ENCODE data around the gene RAB7A.

Gene RAB7A

DNA sequence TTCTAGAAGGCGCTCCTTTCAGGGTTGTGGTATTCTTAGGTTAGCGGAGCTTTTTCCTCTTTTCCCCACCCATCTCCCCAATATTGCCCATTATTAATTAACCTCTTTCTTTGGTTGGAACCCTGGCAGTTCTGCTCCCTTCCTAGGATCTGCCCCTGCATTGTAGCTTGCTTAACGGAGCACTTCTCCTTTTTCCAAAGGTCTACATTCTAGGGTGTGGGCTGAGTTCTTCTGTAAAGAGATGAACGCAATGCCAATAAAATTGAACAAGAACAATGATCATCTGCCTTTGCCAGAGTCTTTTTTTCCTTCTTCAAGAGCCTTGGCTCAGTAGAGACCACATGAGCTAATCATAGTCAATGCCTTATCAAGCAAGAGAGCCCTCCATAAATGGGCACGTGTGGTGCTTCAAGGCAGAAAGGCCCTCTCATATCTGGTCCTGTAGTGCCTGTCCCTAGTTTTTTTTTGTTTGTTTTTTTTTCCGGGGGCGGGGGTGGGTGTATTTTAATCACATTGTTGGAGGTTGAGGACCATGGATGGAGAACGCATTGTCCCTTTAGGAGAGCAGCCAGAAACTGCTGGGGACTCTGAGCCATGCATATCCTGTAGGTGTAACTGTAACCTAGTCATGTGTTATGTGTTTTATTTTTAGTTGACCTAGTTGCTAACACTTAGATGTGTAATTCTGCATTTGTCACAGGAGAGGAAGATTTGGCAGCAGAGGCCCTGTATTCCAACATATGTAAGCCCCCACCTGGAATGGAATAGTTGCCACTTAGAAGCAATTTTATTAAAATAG, 88.7 kb downstream of the RAB7A start:
- TF ChIP-seq, protein P1, sequence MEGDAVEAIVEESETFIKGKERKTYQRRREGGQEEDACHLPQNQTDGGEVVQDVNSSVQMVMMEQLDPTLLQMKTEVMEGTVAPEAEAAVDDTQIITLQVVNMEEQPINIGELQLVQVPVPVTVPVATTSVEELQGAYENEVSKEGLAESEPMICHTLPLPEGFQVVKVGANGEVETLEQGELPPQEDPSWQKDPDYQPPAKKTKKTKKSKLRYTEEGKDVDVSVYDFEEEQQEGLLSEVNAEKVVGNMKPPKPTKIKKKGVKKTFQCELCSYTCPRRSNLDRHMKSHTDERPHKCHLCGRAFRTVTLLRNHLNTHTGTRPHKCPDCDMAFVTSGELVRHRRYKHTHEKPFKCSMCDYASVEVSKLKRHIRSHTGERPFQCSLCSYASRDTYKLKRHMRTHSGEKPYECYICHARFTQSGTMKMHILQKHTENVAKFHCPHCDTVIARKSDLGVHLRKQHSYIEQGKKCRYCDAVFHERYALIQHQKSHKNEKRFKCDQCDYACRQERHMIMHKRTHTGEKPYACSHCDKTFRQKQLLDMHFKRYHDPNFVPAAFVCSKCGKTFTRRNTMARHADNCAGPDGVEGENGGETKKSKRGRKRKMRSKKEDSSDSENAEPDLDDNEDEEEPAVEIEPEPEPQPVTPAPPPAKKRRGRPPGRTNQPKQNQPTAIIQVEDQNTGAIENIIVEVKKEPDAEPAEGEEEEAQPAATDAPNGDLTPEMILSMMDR (IDR thresholded peaks at IDR 0.05; ENCODE audit: low read depth, low read length, missing control alignments), result no peak
- in situ Hi-C loops (cut with HindIII; ENCODE audit: low pct_ligation_motif_present, low sequenced_read_pairs), result no loop called here
- H3K27ac ChIP-seq, result no peak overlapping the region
- H3K36me3 ChIP-seq (replicated peaks), result peaks cover 65% of the 10 kb centered on the region
- no peak for DNase-seq
- no peak overlapping the region for H3K4me3 ChIP-seq (ENCODE audit: low read depth, low read length)
- no peaks in the 10 kb centered on the region for H3K27me3 ChIP-seq (replicated peaks)

DNA sequence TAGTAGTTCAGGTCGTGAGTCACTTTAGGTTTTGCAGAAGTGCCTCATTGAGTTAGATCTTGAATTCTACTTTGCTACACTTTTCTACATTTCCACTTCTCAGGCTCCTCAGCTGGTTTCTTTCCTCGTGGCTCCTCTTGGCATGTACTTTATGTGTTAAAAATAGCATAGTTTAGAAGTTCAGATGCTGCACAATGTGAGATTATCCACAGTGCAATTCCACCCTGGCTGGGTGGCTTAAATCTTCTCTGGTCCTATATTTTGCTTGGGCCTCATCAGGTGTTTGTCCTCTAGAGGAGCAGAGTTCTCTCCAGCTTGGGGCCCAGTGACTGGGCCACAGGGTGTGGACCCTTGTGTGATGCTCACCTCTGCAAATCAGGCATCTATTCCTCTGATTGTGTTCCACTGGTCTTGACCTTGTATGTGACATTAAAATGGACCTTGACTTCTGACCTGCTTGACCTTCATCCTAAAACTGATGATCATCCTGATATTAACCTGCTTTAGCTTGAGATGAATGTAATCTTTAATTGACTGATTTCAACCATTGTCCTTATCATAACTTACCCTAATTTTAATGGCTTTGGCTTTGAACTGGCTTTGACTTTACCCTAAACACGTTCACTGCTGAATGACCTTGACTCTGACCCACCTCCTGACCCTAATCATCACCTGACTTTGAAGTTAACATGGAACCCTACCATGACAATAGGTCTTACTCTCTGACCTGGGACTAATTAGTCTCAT, 89.5 kb downstream of the RAB7A start:
- in situ Hi-C loops (cut with HindIII; ENCODE audit: low pct_ligation_motif_present, low sequenced_read_pairs), result no loop called here
- Histone ChIP-seq H3K27me3 (replicated peaks) (no peaks in the 10 kb centered on the region), H3K36me3 (replicated peaks) (peaks cover 62% of the 10 kb centered on the region), H3K4me3 (ENCODE audit: low read depth, low read length) (no peak overlapping the region), H3K27ac (no peak overlapping the region)
- no peak for DNase-seq
- TF ChIP-seq, protein P1 (IDR thresholded peaks at IDR 0.05; ENCODE audit: low read depth, low read length, missing control alignments), result no peak

DNA sequence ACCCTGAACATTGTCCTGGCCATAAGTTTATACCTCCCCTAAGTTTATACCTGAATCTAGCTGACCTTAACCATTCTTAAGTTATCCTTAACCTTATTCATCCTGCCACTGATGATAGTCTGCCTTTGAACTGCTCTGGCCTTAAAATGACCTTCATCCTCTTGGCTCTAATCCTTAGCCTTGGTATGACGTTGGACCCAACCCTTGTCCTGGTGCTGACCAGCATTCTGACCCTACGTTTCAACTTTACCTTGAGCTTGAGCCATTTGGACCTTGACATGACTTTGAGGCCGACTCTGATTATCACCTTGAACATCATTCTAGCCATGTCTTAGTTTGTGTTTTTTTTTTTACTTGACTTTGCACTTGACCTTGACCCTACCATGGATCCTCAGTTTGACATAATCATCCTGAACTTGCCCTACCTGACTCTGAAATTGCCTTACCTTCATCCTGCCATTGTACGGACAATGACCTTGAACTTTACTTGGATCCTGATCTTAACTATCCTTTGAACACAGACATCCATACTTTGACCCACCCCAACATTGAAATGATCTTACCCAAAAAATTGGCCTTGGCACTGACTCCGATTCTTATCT, 92.3 kb downstream of the RAB7A start:
- no peaks in the 10 kb centered on the region for H3K27me3 ChIP-seq (replicated peaks)
- H3K4me3 ChIP-seq (ENCODE audit: low read depth, low read length), result no peak overlapping the region
- in situ Hi-C loops (cut with HindIII; ENCODE audit: low pct_ligation_motif_present, low sequenced_read_pairs), result no loop called here
- no peak overlapping the region for H3K27ac ChIP-seq
- TF ChIP-seq, protein P1 (IDR thresholded peaks at IDR 0.05; ENCODE audit: low read depth, low read length, missing control alignments), result no peak
- DNase-seq, result no peak
- H3K36me3 ChIP-seq (replicated peaks), result peaks cover 44% of the 10 kb centered on the region

DNA sequence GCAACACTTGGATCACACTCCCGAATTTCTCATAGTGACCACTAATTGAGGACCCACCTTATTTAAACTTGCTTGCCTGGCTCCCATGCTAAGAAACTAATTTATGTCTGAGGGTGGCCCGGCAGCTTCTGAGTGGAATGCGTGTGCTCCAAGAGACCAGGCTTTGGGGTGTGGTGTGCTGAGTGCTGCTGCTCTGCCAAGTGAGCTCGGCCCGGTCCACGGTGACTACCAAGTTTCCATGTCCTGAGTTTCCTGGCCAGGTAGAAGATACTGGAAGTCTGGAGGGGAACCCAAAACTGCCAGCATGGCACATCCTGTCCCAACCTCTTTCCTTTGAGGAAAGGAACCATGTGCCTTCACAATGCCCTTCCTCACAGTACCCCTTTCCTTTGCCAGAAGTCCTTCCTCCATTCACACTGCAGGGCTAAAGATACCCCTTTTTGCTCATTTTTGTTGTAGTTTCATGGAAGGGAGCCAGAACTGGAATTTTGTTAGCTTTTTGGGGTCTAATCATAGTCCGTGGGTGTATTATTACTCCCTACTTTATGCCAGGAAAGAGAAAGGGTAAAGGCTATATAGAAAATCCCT, 94.4 kb downstream of the RAB7A start:
- Histone ChIP-seq H3K27ac (no peak overlapping the region), H3K36me3 (replicated peaks) (peaks cover 24% of the 10 kb centered on the region)

DNA sequence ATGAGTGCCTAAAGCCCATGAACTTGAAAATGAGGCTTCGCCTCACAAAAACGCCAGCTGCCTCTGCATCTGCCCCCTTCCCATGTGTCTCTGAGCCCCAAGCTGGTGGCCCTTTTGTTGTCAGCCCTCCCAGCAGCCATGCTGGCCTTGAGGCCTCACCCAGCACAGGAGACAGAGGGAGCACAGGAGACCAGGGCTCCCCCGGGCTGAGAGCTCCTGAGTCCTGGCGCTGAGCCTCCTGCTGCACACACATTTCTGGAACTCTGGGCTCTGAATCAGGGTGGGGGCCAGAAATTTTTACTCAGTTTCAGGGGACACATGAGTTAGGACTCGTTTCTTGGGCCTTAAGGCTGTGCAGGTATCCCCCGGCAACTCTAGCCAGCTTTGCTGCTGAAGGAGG, 97.0 kb downstream of the RAB7A start:
- Histone ChIP-seq H3K27me3 (replicated peaks) (no peaks in the 10 kb centered on the region), H3K36me3 (replicated peaks) (peaks cover 11% of the 10 kb centered on the region), H3K4me3 (ENCODE audit: low read depth, low read length) (no peak overlapping the region), H3K27ac (no peak overlapping the region)
- TF ChIP-seq, protein P1 (IDR thresholded peaks at IDR 0.05; ENCODE audit: low read depth, low read length, missing control alignments), result no peak
- in situ Hi-C loops (cut with HindIII; ENCODE audit: low pct_ligation_motif_present, low sequenced_read_pairs), result no loop called here
- DNase-seq, result no peak

More for the DNA sequence above, 94.4 kb downstream of the RAB7A start:
- H3K4me3 ChIP-seq (ENCODE audit: low read depth, low read length), result no peak overlapping the region
- DNase-seq, result no peak
- H3K27me3 ChIP-seq (replicated peaks), result no peaks in the 10 kb centered on the region
- TF ChIP-seq, protein P1 (IDR thresholded peaks at IDR 0.05; ENCODE audit: low read depth, low read length, missing control alignments), result no peak
- in situ Hi-C loops (cut with HindIII; ENCODE audit: low pct_ligation_motif_present, low sequenced_read_pairs), result no loop called here

All from brain microvascular endothelial cell (primary cell).